H1 (cell line): Measurements from ENCODE around the gene GLI1. TPM values are rescaled to one million over a fixed set of nuclear protein-coding genes. Genes with fewer than 3 reads are reported as not detected.
A peak's percentile ranks its signal among the peaks of the same experiment; 100 is the strongest.

Experiments
- CTCF ChIA-PET: fragments of 300-600 bp; sonication (Branson Sonifier 250); formaldehyde crosslinking; loops from one replicate; lab custom pipeline; 2021; ENCODE audit not compliant: partially characterized antibody; lab: Charles Lee
- POLR2A ChIA-PET: fragments of 300-600 bp; sonication (Branson Sonifier 250); formaldehyde crosslinking; loops from one replicate; lab custom pipeline; 2021; ENCODE audit warnings: inconsistent platforms; ENCODE audit not compliant: partially characterized antibody; lab: Charles Lee
- DNase-seq, 2 experiments: peaks; one replicate each; pipeline versions ENCODE4 v3.0.0 to v3.0.0-alpha.2; 2010 to 2022; ENCODE audit warnings: low spot score in 2 of 2, low read depth in 1 of 2, mixed read lengths in 1 of 2
- FAIRE-seq: peaks from 2 replicates; lab custom pipeline; 2011; peaks lifted over from hg19 to GRCh38; lab: Jason Lieb, UNC
- H2AFZ ChIP-seq: 2 replicates; pipeline ENCODE4 v1.8.1; 2012; ENCODE audit warnings: low read length, inconsistent platforms
- H2AK5ac ChIP-seq: 2 replicates; pipeline ENCODE4 v1.6.1; 2013; ENCODE audit warnings: low read depth, low read length
- H2BK120ac ChIP-seq: replicated peaks from 2 replicates; pipeline ENCODE3; 2013; ENCODE audit warnings: low read depth, low read length, inconsistent platforms
- H2BK12ac ChIP-seq: 2 replicates; pipeline ENCODE4 v1.6.1; 2013; ENCODE audit warnings: low read depth, low read length
- H2BK15ac ChIP-seq: 2 replicates; pipeline ENCODE4 v1.6.1; 2013; ENCODE audit warnings: low read length
- H2BK20ac ChIP-seq: 2 replicates; pipeline ENCODE4 v1.6.1; 2013; ENCODE audit warnings: low read length
- H2BK5ac ChIP-seq: 2 replicates; pipeline ENCODE4 v1.6.1; 2013; ENCODE audit warnings: low read depth, low read length
- H3K14ac ChIP-seq: 2 replicates; pipeline ENCODE4 v1.6.1; 2013; ENCODE audit warnings: inconsistent platforms; ENCODE audit not compliant: insufficient read length
- H3K18ac ChIP-seq: 2 replicates; pipeline ENCODE4 v1.6.1; 2013; ENCODE audit warnings: low read length; ENCODE audit errors: extremely low read depth
- H3K23ac ChIP-seq: 2 replicates; pipeline ENCODE4 v1.6.1; 2013; ENCODE audit warnings: inconsistent platforms; ENCODE audit not compliant: insufficient read length
- H3K23me2 ChIP-seq: 2 replicates; pipeline ENCODE4 v1.6.1; 2013; ENCODE audit warnings: low read depth, low read length
- H3K27ac ChIP-seq: 2 replicates; pipeline ENCODE4 v1.6.1; 2011; ENCODE audit warnings: low read depth, low read length, inconsistent platforms
- H3K27me3 ChIP-seq, 4 experiments: replicated peaks in 1 of 4; 1 replicate in 1 of 4; 2 replicates in 3 of 4; pipeline versions ENCODE4 v1.6.1 to v1.8.1; 2011 to 2013; ENCODE audit warnings: low read length in 3 of 4, mild to moderate bottlenecking in 3 of 4, inconsistent platforms in 2 of 4, mixed read lengths in 2 of 4, moderate library complexity in 1 of 4; ENCODE audit not compliant: control insufficient read depth in 3 of 4, insufficient read depth in 3 of 4; ENCODE audit errors: extremely low read depth in 1 of 4
- H3K36me3 ChIP-seq, 4 experiments: 2 replicates each; pipeline versions ENCODE4 v1.6.1 to v1.8.1; 2011 to 2013; ENCODE audit warnings: mild to moderate bottlenecking in 4 of 4, low read length in 3 of 4, moderate library complexity in 2 of 4, control low read depth in 1 of 4, inconsistent platforms in 1 of 4; ENCODE audit not compliant: insufficient read depth in 4 of 4, control insufficient read depth in 2 of 4
- H3K4ac ChIP-seq: replicated peaks from 2 replicates; pipeline ENCODE3; 2013; ENCODE audit warnings: low read length, low read depth, mixed read lengths, inconsistent platforms; ENCODE audit not compliant: insufficient read length
- H3K4me1 ChIP-seq, 4 experiments: replicated peaks in 1 of 4; 1 replicate in 1 of 4; 2 replicates in 3 of 4; pipeline versions ENCODE4 v1.6.1 to v1.8.1; 2011 to 2013; ENCODE audit warnings: low read length in 3 of 4, inconsistent platforms in 2 of 4, mixed read lengths in 1 of 4; ENCODE audit not compliant: insufficient read depth in 4 of 4, control insufficient read depth in 3 of 4
- H3K4me2 ChIP-seq, 2 experiments: 2 replicates each; pipeline versions ENCODE4 v1.6.1 to v1.8.1; 2011 to 2013; ENCODE audit warnings: low read depth in 2 of 2, low read length in 2 of 2, control low read depth in 1 of 2, inconsistent platforms in 1 of 2, mild to moderate bottlenecking in 1 of 2; ENCODE audit not compliant: insufficient read depth in 1 of 2
- H3K4me3 ChIP-seq, 4 experiments: fragments of 200-600, 300-600 bp in 1 of 4; sonication (generic), shearing (Covaris generic), sonication (Bioruptor Twin) in 1 of 4; 2 replicates each; pipeline versions ENCODE4 v1.5.1 to v1.8.1; 2011 to 2016; ENCODE audit warnings: low read length in 4 of 4, low read depth in 3 of 4, control low read depth in 2 of 4, inconsistent platforms in 2 of 4, mild to moderate bottlenecking in 2 of 4, mixed read lengths in 1 of 4, moderate library complexity in 1 of 4; ENCODE audit not compliant: insufficient read depth in 2 of 4; ENCODE audit errors: extremely low read depth in 1 of 4
- H3K56ac ChIP-seq: replicated peaks from 2 replicates; pipeline ENCODE3; 2013; ENCODE audit warnings: low read depth, mild to moderate bottlenecking, mixed read lengths, low read length, inconsistent platforms; ENCODE audit not compliant: insufficient read length
- H3K79me1 ChIP-seq: 2 replicates; pipeline ENCODE4 v1.6.1; 2013; ENCODE audit warnings: low read depth, low read length, control low read depth
- H3K79me2 ChIP-seq, 2 experiments: 2 replicates each; pipeline versions ENCODE4 v1.6.1 to v1.8.1; 2012 to 2013; ENCODE audit warnings: low read length in 2 of 2, mild to moderate bottlenecking in 2 of 2, inconsistent platforms in 1 of 2; ENCODE audit not compliant: insufficient read depth in 2 of 2, control insufficient read depth in 1 of 2
- H3K9ac ChIP-seq, 4 experiments: replicated peaks in 1 of 4; 1 replicate in 1 of 4; 2 replicates in 3 of 4; pipeline versions ENCODE4 v1.6.1 to v1.8.1; 2011 to 2013; ENCODE audit warnings: low read depth in 3 of 4, low read length in 3 of 4, control low read depth in 2 of 4, mild to moderate bottlenecking in 2 of 4, moderate library complexity in 2 of 4, inconsistent platforms in 1 of 4; ENCODE audit errors: extremely low read depth in 1 of 4
- H3K9me3 ChIP-seq, 2 experiments: 2 replicates each; pipeline versions ENCODE4 v1.6.1 to v1.8.1; 2012 to 2013; ENCODE audit warnings: mild to moderate bottlenecking in 2 of 2, moderate library complexity in 2 of 2, control low read depth in 1 of 2, inconsistent platforms in 1 of 2, low read depth in 1 of 2, low read length in 1 of 2, mixed read lengths in 1 of 2; ENCODE audit not compliant: insufficient read depth in 2 of 2
- H4K20me1 ChIP-seq, 2 experiments: replicated peaks in 1 of 2; 2 replicates each; pipeline versions ENCODE3 to v1.8.1; 2011 to 2013; ENCODE audit warnings: inconsistent platforms in 2 of 2, low read length in 2 of 2, mild to moderate bottlenecking in 1 of 2; ENCODE audit not compliant: insufficient read depth in 2 of 2, control insufficient read depth in 1 of 2
- H4K5ac ChIP-seq: 2 replicates; pipeline ENCODE4 v1.6.1; 2013; ENCODE audit warnings: low read length, low read depth, mixed read lengths, inconsistent platforms; ENCODE audit not compliant: insufficient read length
- H4K8ac ChIP-seq: 2 replicates; pipeline ENCODE4 v1.8.0; 2013; ENCODE audit warnings: mild to moderate bottlenecking, moderate library complexity, low read length, inconsistent platforms; ENCODE audit not compliant: insufficient read depth; ENCODE audit errors: extremely low read depth
- H4K91ac ChIP-seq: replicated peaks from 2 replicates; pipeline ENCODE3; 2013; ENCODE audit warnings: low read length, mixed read lengths, inconsistent platforms; ENCODE audit not compliant: insufficient read length
- CTCF ChIP-seq, 3 experiments: IDR thresholded peaks; 1 replicate in 2 of 3; 2 replicates in 1 of 3; pipeline versions ENCODE4 v1.5.1 to v1.6.1; 2011; ENCODE audit warnings: low read length in 3 of 3, mild to moderate bottlenecking in 3 of 3, inconsistent platforms in 2 of 3, low read depth in 1 of 3, moderate library complexity in 1 of 3; ENCODE audit not compliant: insufficient read depth in 1 of 3; ENCODE audit errors: control extremely low read depth in 1 of 3
- EGR1 ChIP-seq: IDR thresholded peaks from 2 replicates; pipeline ENCODE4 v1.6.1; 2011; ENCODE audit warnings: low read depth, low read length, borderline replicate concordance
- JUN ChIP-seq: IDR thresholded peaks from 2 replicates; pipeline ENCODE4 v1.6.1; 2011; ENCODE audit warnings: low read depth, mild to moderate bottlenecking, improper control_type of control experiment, low read length
- KDM5A ChIP-seq: fragments of 200-600 bp; IDR thresholded peaks from 2 replicates; pipeline ENCODE4 v1.7.1; 2012; ENCODE audit warnings: mild to moderate bottlenecking, low read length, inconsistent platforms, mixed read lengths
- POLR2A ChIP-seq, 2 experiments: IDR thresholded peaks; 1 replicate in 1 of 2; 2 replicates in 1 of 2; pipeline ENCODE4 v1.6.1; 2011; ENCODE audit warnings: low read depth in 2 of 2, low read length in 2 of 2, mild to moderate bottlenecking in 2 of 2; ENCODE audit errors: control extremely low read depth in 1 of 2
- RFX5 ChIP-seq: IDR thresholded peaks from 2 replicates; pipeline ENCODE4 v1.6.1; 2011; ENCODE audit warnings: low read depth, low read length, improper control_type of control experiment, borderline replicate concordance
- SUZ12 ChIP-seq: fragments of 200-600 bp; sonication (generic); IDR thresholded peaks from 2 replicates; pipeline ENCODE4 v1.6.1; 2012; ENCODE audit warnings: mild to moderate bottlenecking, inconsistent platforms, low read length, moderate library complexity, mixed read lengths
- YY1 ChIP-seq: IDR thresholded peaks from 2 replicates; pipeline ENCODE4 v1.6.1; 2011; ENCODE audit warnings: low read depth, mild to moderate bottlenecking, low read length
- WGBS, 2 experiments: shearing (Covaris generic) in 1 of 2; methylation state at CpG; one replicate each; pipeline versions ENCODE4 v1.1.6 to v1.1.7; 2013 to 2015; ENCODE audit warnings: low lambda C conversion rate in 2 of 2, mixed read lengths in 2 of 2, inconsistent platforms in 1 of 2, low coverage in 1 of 2, missing lambda C conversion rate in 1 of 2; ENCODE audit not compliant: insufficient replicate concordance in 2 of 2, insufficient coverage in 1 of 2, insufficient read length in 1 of 2; ENCODE audit errors: extremely low coverage in 1 of 2, missing lambda C conversion rate in 1 of 2; 5-methylcytosine and 5-hydroxymethylcytosine counted together
- polyA plus RNA-seq, 7 experiments: library from polyadenylated mRNA; depleted of rRNA in 3 of 7; stranded (reverse) in 5 of 7; unstranded in 2 of 7; fragments of >200 nt in 5 of 7; fragments of 200-250 nt in 2 of 7; gene quantifications; 1 replicate in 5 of 7; 2 replicates in 1 of 7; 4 replicates in 1 of 7; pipeline versions ENCODE4 v1.2.1 to v1.2.3, GENCODE V29; 2011 to 2013; ENCODE audit warnings: missing spikeins in 2 of 7, mixed read lengths in 2 of 7
- total RNA-seq: library from RNA; stranded (reverse); fragmentation: NEBNext Ultra II Directional; extraction: Animal tissue kit (Norgen Biotek cat#: 25700); gene quantifications from 2 replicates; pipeline ENCODE4 v1.2.1, GENCODE V29; 2021
- TF ChIP-seq, protein P1 (sequence below): IDR thresholded peaks from 2 replicates; pipeline ENCODE4 v1.6.1; 2012; ENCODE audit warnings: inconsistent platforms

The GLI1 gene
- total and polyA plus RNA-seq, 2 of the 8 experiments (the other 6 are each of a cell fraction or from before 2014, with no cell fraction given): 23.5 to 25.3 TPM

DNA sequence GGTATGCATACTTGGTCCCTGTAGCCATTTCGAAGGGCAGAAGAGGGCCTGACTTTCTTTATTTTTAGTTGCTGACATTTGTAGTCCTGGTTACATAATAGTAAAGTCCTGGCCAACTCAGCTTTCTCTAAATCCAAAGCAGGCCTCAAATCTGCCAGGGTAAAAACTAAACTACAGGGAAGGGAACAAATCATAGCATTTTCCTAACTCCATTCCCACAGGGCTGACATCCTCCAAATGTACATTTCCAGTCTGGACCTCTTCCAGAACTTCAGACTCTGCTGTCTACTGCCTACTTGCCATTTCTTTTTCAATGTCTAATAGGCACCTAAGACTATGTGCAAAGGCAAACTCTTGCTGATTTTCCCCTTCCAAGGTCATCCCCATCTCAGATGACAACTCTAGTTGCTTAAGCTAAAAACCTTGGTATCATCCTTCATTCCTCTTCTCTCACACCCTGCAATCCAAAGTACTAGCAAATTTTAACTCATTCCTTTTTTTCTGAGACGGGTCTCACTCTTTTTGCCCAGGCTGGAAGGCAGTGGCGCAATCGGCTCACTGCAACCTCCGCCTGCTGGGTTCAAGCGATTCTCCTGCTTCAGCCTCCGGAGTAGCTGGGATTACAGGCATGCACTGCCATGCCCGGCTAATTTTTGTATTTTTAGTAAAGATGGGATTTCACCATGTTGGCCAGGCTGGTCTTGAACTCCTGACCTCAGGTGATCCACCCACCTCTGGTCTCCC is 58.8 kb downstream of the GLI1 start:
- Histone ChIP-seq H2AK5ac (no peak overlapping the region), H3K9ac (no peak overlapping the region), H3K4me3 (peak overlapping the region in 2 of 4 experiments; percentile 80 to 85; a peak in 3 of 8 replicates), H4K91ac (no peak overlapping the region), H2BK5ac (no peak overlapping the region), H3K18ac (no peak overlapping the region), H4K5ac (no peak overlapping the region), H3K27me3 (no peaks in the 10 kb centered on the region), H4K20me1 (peaks cover 5 to 15% of the 10 kb centered on the region in 2 experiments), H3K79me2 (peaks cover 0 to 20% of the 10 kb centered on the region in 2 experiments; a peak in 2 of 4 replicates), H3K79me1 (no peaks in the 10 kb centered on the region), H3K4me2 (peak overlapping the region in 1 of 2 experiments; percentile 81; a peak in 1 of 4 replicates), H2BK15ac (no peak overlapping the region), H4K8ac (no peak overlapping the region), H3K4ac (no peak overlapping the region), H3K9me3 (no peaks in the 10 kb centered on the region), H3K23ac (no peak overlapping the region), H2BK12ac (no peak overlapping the region), H3K56ac (no peak overlapping the region), H3K4me1 (peaks cover 4 to 17% (median 12%) of the 10 kb centered on the region in 4 experiments), H2BK120ac (no peak overlapping the region), H3K36me3 (peaks cover 32 to 55% (median 41%) of the 10 kb centered on the region in 4 experiments), H3K27ac (0 out of 2 replicates have a peak overlapping the region, but pooled peaks have one; percentile 14), H3K14ac (no peak overlapping the region), H2AFZ (no peak overlapping the region), H2BK20ac (no peak overlapping the region)
- ChIA-PET CTCF (interaction anchor here (0.6 kb wide), 1 partner anchor 12 kb away, joined by 3 read pairs; no protein-coding TSS in a partner anchor), POLR2A (interaction anchor here (0.6 to 6.0 kb wide), 17 partner anchors 7 to 286 kb away, joined by 3 to 60 read pairs (median 6); partner anchors contain the start of gene DCTN2)
- DNase-seq: no peak
- WGBS, 2 experiments: 90% methylated on average over 8 of the region's 8 CpGs; no CpG with 5 or more reads in 1 of the 2 experiments
- FAIRE-seq: no peak
- TF ChIP-seq SUZ12: no peak
- no peak for TF ChIP-seq KDM5A
- TF ChIP-seq, protein P1, sequence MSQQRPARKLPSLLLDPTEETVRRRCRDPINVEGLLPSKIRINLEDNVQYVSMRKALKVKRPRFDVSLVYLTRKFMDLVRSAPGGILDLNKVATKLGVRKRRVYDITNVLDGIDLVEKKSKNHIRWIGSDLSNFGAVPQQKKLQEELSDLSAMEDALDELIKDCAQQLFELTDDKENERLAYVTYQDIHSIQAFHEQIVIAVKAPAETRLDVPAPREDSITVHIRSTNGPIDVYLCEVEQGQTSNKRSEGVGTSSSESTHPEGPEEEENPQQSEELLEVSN: no peak
- TF ChIP-seq CTCF (IDR thresholded peaks at IDR 0.05; ENCODE audit: control extremely low read depth in 1 of 3, insufficient read depth in 1 of 3, low read depth in 1 of 3, low read length in 3 of 3): no peak
- no peak for TF ChIP-seq YY1
- TF ChIP-seq RFX5: no peak
- no peak; a peak in 1 of 3 replicates for TF ChIP-seq POLR2A (IDR thresholded peaks at IDR 0.05; ENCODE audit: control extremely low read depth in 1 of 2, low read depth in 2 of 2, low read length in 2 of 2)
- no peak for TF ChIP-seq JUN
- no peak for TF ChIP-seq EGR1
- TF ChIP-seq, all 59 proteins: peak for 0
- peaks cover 18% of the 10 kb centered on the region for H3K23me2 ChIP-seq
